ENCODE measurements around the gene PLXNB1.

- TF ChIP-seq MYC (IDR thresholded peaks at IDR 0.05; ENCODE audit: low read depth, low read length), result no peak
- TF ChIP-seq MAX (IDR thresholded peaks at IDR 0.05; ENCODE audit: low read depth, low read length), result no peak
- TF ChIP-seq POLR2A (IDR thresholded peaks at IDR 0.05; ENCODE audit: extremely low read depth, insufficient read length), result no peak
- TF ChIP-seq CTCF (IDR thresholded peaks at IDR 0.05; ENCODE audit: low read depth, low read length), result no peak
Measured at GRCh38 chr3:48403533-48404439, 26.1 kb downstream of the PLXNB1 start.
